NCI-H1417 treated with DMSO at 0.1 percent for 48 hours (cell line): ENCODE results near the gene DOCK10.

Source experiments
- DNase-seq: peaks from one replicate; lab custom pipeline; 2025; lab: John Stamatoyannopoulos, UW

The DOCK10 gene

GRCh38 chr2:224881846-224882245 lies 160.4 kb downstream of the DOCK10 start:
- DNase-seq: no peak

DNA sequence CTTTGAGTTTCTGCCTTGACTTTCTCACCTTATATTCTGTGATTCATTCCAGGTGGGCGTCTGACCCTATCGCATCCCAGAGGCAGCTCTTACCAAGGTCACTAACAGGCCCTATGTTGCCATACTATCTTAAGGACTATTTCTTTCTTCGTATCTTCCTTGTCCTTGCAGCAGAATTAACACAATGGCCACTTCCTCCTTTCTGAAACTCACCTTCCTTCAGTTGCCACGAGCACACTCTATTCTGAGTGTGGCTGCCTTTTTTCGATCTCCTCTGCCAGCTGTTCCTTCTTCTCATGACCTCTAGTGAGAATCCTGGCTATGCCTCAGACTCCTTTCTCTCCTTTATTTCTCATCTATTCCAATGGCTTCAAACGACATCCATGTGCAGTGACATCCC lies 165.7 kb downstream of the DOCK10 start:
- DNase-seq: no peak

DNA sequence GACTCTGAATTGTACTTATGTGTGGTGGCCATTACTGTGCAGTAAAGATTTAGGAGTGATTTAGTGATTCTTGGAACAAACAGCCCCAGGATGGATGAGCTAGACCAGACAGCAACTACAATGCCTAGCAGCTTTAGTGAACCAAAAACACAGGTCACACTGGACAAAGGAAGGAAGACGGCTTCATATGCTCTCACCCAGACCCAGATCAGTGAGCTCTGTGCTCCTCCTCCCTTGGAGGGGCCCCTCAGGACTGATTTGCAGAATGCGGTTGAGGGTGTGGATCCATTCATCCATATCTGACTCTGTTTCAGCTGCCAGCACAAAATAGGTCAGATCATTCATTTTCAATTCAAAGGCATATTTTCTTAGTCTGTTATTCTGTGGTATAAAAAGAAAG lies 166.4 kb downstream of the DOCK10 start:
- no peak for DNase-seq

GRCh38 chr2:224875153-224875552 lies 167.1 kb downstream of the DOCK10 start:
- no peak for DNase-seq

DNA sequence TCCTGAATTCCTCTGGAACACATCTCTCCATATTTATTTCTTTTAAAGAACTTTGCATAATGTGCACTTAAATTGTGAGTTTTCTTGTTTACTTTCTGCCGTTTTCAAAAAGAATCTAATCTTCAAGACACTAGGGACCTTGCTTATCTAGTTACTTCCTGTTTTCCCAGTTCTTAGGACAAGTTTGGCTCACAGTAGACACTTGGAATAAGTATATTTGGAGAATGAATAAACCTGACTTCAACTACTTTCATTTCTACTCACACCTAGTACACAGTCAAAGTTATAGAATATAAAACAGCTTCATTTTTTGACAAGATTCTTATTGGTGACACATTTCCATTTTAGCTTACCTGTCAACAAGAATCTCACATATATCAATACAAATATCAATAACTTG lies 170.5 kb downstream of the DOCK10 start:
- no peak for DNase-seq

DNA sequence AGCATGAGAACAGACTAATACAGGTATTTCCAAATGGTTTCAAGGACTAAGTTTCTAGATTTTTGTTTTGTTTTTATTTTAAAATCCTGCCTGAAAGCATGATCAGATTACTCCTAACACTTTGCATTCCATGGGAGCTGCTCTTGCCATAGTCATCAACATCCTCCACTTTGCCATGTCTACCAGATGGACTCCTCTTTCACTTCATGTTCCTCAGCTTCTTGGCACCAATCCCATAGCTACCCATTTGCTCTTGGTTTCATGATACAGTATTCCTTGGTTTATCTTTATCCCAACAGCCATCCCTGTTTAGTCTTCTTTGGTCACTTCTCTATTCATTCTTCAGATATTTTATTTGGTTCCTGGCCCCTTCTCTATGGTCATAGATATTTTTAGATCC lies 171.9 kb downstream of the DOCK10 start:
- no peak for DNase-seq

DNA sequence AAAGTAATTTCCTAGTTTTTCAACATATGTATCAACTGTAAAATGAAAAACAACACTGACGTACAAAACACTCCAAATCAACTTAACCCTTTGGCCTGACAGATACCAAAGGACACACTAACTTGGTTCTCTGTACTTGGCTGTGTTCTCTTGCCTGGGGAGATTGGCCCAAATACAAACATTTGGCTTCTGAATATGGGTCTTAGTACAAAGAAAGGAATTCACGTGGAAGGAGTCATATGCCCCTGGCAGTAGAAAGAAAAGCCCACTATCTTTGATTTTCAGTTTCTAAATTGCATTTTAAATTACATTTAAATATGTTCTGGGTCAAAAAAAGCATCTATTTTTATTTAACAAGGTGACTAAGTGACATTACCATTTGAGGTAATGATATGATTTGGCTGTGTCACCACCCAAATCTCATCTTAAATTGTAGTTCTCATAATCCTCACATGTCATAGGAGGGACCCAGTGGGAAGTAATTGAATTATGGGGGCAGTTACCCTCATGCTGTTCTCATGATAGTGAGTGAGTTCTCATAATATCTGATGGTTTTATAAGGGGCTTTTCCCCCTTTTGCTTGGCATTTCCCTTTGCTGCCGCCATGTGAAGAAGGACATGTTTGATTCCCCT lies 172.6 kb downstream of the DOCK10 start:
- no peak for DNase-seq

DNA sequence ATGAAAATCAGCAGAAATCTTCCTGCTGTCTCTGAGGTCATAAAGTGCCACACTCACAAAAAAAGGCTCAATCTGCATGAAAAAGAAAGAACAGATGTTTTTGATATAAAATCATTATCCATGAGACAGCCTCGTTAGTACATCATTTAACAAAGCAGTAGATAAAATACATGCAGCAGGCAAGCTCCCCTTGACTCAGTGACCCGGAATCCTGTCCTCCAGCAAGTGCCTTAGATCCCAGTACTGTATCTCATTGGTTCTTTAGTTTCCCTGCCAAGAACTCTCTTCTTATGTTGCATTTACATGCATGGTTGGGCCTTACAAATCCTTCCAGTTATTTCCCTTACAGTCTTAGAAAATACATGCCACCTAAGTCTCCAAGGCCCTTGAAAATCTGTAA lies 177.3 kb downstream of the DOCK10 start:
- no peak for DNase-seq

DNA sequence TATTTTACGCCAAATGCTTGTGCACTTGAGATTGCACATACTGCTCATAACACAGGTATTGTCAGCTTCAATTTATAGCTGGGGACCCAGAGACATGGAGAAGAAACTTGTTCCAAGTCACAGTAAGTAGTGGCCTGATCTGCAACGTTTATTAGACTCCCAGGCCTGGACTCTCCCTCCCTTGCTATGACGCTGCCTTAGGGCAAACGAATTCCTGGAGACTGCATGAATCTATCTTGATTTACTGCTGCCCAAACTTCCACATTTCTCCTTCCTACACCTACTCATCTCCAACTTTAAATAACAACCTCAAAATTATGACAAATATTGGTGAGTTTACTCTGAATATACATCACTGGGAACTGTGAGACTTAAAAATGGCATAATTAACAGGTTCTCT lies 181.0 kb downstream of the DOCK10 start:
- no peak for DNase-seq

- no peak for DNase-seq
These were observed 181.5 kb downstream of the DOCK10 start for GRCh38 chr2:224860786-224861185.

- no peak for DNase-seq
These were observed 190.5 kb downstream of the DOCK10 start for GRCh38 chr2:224851811-224852210.

GRCh38 chr2:224850081-224850480 lies 192.2 kb downstream of the DOCK10 start:
- DNase-seq: no peak

DNA sequence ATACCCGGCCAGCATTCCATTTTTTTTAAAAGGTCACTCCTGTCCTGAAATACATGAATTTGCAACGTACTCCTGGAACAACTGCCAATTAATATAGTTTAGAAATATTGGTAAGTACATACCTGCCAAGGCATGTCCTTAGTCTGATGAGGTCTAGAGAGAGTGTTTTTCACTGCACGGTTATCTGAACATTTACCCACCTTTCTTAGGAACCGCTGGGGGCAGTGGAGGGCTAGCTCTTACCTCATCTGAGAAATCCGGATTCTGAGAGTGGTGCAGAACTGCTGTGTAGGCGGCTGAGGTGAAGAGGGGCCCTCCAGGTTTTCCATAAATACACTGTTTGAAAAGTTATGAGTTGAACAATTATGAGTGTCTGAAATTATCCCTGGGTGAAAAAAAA lies 193.0 kb downstream of the DOCK10 start:
- no peak for DNase-seq

DNA sequence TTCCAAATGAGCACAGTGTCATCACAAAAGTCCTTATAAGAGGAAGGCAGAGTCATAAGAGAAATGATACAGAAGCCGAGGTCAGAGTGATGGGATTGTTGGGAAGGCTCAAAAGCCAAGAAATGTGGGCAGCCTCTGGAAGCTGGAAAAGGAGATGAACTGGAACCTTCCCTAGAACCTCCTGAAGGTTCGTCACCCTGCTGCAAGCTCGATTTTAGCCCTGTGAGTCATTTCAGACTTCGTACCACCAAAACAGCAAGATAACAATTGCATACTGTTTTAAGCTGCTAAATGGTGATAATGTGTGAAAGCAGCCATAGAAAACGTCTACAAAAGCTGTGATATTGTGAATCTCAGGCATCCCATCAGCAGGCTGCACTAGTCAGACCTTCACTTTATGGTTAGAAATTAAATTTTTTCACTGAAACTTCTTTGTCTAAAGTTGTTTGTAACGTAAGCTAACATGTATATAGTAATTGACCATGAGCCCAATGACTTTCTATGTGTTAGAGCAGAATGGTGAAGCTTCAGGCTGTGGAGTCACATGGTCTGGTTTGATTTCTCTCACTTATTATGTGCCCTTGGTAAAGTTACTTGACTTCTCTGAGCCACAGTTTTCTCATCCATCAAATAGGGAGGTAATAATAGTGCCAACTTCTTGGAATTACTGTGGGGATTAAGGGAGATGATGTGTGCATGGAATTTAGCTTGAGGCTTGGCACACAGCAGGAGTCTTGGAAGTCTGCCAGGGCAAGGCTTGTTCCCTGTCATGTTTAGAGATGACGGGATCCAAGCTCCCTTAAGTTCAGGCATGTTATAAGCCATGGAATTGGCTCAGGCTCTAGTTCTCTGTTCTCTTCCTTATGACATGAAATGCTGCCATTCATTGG lies 194.1 kb downstream of the DOCK10 start:
- peak; percentile 19 for DNase-seq

DNA sequence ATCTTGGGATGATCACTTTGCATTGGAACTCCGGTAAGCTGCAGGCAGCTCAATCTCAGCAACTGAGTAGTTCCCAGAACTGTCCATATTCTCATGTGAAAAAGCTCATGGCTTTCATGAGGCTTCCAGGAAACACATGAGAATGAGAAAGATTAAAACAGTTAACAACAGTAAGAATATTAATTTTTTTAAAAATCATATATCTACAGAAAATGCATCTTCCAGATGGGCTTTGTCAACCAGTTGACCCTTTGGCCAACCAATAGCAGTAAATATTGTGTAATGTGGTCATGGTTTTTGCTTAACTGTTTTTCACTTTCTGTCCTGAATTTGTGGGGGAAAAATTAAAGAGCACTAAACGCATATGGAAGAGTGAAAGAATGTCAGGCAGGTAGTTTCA lies 194.9 kb downstream of the DOCK10 start:
- no peak for DNase-seq

DNA sequence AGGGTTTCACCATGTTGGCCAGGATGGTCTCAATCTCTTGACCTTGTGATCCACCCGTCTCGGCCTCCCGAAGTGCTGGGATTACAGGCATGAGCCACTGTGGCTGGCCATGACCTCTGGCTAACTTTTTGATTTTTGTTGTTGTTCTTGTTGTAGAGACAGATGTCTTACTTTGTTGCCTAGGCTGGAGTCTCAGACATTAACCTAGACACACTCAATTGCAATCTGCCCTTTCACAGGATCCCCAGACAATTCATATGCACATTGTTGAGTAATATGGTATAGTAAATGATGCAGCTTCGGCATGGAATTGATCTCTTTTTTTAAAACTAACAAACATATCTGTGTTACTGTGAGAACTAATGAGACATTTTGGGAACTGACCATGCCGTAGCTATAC lies 195.6 kb downstream of the DOCK10 start:
- DNase-seq: no peak

DNA sequence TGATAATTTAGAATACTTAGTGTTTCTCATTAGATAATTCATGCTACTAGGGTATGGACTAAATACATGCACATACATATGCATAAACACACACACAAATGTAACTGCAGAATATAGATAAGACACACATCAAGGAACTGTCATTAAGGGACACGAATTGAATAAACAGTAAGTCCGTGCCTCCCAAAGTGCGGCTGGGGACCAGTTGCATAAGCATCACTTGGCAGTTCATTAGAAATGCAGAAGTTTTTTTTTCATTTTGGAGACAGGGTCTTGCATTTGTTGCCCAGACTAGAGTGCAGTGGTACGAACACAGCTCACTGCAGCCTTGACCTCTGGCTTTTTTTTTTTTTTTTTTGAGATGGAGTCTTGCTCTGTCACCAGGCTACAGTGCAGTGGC lies 196.1 kb downstream of the DOCK10 start:
- no peak for DNase-seq

GRCh38 chr2:224843141-224843540 lies 199.1 kb downstream of the DOCK10 start:
- DNase-seq: no peak

- no peak for DNase-seq
These were observed 200.4 kb downstream of the DOCK10 start for GRCh38 chr2:224841910-224842309.

DNA sequence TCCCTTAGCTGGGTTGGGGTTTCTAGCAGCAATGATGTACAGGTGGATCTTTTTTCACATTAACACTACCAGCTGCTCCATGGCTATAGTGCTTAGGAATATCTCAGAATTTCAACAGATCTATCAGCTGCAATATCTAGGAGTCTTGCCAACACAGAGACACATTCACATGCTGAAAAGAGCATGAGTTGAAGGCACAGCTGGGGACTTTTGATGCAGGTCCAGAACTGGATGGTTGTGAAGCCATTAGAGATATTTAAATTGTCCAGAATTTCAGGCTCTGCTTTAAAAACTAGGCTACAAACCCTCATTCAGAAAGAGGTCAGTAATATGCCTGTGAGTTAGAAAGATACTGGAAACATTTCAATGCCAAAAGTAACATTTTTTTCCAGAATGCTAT lies 203.9 kb downstream of the DOCK10 start:
- no peak for DNase-seq

DNA sequence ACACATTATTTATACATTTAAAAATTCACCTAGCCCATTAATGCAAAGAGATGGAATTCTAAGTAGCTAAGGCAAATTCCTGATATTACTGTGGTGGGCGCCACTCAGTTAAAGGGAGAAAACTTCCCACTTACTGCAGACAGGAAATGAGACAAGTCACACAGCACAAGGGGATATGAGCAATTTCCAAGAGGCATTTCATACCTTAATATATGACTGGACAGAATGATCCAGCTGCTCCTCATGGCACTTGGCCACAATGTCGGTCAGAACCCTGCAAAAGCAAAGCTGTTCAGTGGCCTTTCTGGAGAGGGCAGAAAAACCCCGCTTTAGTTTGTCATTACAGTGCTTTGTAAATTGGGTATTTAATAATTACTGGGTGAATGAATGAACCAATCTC lies 204.7 kb downstream of the DOCK10 start:
- DNase-seq: no peak

DNA sequence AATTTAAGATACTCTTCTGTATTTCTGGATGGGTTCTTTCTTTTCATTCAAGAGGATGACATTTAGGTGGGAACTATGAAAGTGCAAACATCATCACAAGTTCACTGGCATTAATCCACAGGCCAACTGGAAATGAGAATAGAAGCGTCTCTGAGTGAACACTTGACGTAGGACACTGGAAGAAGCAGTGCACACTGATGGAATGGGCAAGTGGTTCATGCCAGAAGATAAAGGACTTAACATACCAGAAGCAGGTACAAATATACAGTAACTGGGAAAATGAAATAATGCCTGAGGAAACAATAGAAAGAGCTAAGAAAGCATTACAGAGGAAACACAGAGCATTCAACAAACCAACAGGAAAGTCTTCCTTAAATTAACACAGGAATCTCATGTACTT lies 205.2 kb downstream of the DOCK10 start:
- no peak for DNase-seq

DNA sequence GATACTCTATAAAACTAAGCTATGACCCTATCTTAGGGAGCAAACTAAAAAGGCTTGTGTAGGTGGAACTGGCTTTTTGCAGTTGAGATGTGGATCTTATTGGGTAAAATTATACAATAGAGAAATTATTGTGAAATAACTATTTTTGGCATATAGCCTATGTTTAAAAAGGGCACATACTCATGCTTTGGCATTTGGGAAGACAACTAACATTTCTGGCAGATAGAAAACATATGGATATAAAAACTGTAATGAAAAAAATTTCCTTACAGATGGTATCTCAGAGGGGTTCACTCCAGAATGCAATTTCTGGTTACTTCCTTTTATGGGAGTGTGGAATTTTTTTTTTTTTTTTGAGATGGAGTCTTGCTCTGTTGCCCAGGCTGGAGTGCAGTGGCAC lies 206.0 kb downstream of the DOCK10 start:
- DNase-seq: no peak

DNA sequence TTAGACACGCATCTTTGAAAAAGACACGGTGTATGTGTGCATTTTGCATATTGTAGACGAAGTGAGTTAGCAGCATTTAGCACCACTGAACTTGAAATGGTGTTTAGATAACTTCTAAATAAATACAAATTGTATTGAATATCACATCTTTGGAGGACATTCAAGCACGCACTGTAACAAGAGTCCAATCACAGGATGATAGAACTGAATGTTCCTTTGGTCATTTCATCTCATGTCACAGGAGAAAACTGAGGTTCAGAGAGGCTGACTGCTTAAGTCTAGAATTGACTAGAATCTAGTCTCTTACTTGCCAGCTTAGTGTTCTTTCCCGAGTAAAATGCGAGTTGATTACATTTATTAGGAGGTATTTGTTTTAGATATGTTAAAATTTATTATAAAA lies 206.9 kb downstream of the DOCK10 start:
- DNase-seq: no peak
